ENCODE data around the gene BPHL.
"Not testable (repeated sequence)": the region's sequence is repeated elsewhere in the genome, so short reads cannot be mapped to it uniquely, and the experiment has no call there.

Gene BPHL

DNA sequence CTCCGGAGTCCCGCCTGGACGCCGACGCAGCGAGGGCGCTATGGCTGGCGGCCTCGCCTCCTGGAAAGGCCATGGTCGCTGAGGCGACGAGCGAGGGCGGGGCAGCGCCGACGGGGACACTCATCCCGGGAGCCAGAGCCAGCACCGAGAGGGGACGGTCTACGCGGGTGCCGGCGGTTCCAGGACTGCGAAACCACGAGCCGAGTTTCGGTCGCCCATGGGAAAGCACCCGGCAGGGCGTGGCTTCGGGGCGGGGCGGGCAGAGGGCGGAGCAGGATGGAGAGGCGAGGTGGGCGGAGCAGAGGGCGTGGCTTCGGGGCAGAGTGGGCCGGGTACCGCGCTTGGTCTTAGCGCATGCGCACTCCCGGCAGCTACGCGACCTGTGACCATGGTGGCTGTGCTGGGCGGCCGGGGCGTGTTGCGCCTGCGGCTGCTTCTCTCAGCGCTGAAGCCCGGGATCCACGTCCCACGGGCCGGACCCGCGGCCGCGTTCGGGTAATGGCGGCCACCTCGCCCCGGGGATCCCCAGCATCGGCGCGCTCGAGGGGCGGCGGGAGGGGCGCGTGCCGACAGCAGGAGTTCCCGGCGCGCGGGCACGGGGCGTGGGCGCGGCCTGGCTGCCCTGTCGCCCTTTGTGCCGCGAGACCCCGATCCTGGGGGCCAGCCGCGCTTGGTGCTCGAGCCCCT, at the start of gene BPHL:
TSS of gene BPHL (plus strand) at position 359 of the 687 bp plus-strand sequence. CDS start at position 389, 30 bp downstream.
- peak; percentile 94 for DNase-seq

- no peak for DNase-seq
Observed at GRCh38 chr6:3071568-3071967, 46.9 kb upstream of the BPHL start.

GRCh38 chr6:3072798-3073197, 45.7 kb upstream of the BPHL start:
- DNase-seq = no peak

DNA sequence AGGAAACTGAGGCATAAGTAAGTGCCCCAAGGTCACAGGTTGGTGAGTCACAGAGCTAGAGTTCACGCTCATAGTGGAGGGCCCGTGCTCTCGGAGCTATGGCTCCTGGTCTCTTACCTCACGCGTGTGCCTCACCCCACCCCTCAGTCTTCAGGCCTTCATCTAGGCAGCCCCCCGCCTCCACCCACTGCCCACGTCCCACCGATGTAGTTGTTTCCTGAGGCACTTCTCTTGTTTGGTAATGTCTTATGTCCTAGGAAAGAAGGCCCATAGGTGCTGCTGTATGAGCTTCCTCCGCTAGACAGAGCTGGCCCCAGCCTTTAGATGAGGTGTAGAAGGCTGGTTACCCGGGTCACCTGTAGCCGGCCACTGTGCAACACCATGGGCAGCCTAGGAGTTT, 45.1 kb upstream of the BPHL start:
- DNase-seq = no peak

DNA sequence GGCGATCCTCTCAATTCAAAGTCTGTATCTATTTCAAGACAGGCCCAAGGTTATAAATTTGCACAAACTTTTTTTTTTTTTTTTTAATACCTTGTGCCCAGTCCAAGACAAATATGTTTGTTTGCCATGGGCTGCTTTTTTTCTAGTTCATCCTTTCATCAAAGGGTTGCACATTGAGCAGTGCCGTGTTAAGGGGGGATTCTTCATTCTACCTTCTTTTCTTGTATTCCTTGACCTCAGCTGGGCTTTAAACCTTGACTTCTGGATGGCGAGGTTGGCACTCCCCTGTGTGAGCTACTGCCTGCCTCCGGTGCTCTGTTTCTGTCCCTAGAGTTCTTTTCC, 42.8 kb upstream of the BPHL start:
- DNase-seq = no peak

DNA sequence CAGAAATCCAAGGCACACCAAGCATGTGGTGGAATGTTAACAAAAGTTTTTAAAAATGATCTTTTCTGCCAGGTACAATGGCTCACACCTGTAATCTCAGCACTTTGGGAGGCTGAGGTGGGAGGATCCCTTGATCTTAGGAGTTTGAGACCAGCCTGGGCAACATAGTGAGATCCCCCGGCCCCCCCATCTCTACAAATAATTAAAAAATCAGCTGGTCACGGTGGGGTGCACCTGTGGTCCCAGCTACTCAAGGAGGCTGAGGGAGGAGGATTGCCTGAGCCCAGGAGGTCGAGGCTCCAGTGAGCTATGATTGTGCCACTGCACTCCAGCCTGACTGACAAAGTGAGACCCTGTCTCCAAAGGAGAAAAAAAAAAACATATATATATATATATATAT, 42.2 kb upstream of the BPHL start:
- DNase-seq = no peak

- DNase-seq = no peak
Observed at GRCh38 chr6:3077430-3077829, 41.1 kb upstream of the BPHL start.

- DNase-seq = not testable (repeated sequence)
Observed at GRCh38 chr6:3078952-3079351, 39.6 kb upstream of the BPHL start.

DNA sequence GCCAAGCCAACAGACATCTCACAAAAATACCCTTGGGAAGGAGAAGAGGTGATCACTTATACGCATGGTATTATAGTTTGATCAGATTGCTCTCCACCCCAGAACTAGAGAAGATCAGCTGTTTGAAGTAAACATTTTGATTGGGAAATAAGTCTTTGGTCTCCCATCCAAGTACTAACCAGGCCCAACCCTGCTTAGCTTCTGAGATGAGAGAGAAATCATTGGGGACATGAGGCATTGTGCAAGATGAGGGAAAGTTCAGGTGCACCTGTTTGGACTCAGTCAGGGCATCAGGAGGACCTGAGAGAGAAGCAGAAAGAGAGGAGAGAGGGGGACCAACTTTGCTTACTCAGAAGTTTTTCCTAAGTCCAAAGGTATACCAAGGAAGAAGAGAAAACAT, 38.8 kb upstream of the BPHL start:
- DNase-seq = no peak

DNA sequence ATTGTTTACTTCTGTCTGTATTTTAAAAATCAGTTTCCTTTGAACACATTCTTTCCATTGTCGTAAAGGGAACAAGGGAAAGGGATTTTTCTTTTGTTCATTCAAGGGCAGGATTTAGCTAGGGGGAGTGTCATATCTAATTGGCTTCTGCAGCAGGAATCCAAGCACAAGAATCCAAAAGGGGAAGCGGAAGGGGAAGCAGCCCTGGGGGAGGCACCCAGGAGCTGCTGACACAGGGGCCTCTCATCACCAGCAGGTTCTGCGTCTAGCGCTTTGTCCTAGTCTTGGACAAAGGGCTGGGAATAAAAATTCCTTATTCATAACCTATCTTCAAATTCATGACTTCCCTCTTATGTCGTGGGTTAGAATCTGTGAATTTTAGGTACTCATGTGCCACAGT, 36.6 kb upstream of the BPHL start:
- no peak for DNase-seq

GRCh38 chr6:3085074-3085473, 33.4 kb upstream of the BPHL start:
- no peak for DNase-seq

DNA sequence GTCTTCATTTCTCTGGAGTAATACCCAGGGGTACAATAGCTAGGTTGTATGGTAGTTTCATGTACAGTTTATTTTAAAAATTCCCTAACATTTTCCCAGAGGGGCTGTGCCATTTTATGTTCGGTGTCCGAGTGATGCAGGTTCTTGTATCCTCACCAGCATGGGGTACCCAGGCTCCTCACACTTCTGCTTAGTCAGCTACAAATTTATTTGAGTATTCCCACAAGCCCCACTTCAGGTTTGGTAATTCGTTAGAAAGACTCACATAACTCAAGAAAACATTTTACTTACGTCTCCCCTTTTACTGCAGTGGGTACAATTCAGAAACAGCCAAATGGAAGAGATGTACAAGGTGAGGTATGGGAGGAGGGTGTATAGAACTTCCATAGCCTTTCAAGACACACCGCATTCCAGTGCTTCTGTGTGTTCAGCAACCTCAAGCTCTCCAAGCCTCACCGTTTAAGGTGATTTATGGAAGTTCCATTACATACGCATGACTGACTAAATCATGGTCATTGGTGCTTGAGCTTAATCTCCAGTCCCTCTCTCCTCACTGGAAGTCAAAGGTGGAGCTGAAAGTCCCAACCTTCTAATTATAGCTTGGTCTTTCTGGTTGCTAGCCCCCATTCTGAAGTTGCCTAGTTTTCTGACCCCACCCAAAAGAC, 32.1 kb upstream of the BPHL start:
- no peak for DNase-seq

GRCh38 chr6:3088446-3088845, 30.1 kb upstream of the BPHL start:
- DNase-seq = no peak

GRCh38 chr6:3088968-3089367, 29.5 kb upstream of the BPHL start:
- no peak for DNase-seq

- DNase-seq = no peak
Observed at GRCh38 chr6:3090013-3090412, 28.5 kb upstream of the BPHL start.

DNA sequence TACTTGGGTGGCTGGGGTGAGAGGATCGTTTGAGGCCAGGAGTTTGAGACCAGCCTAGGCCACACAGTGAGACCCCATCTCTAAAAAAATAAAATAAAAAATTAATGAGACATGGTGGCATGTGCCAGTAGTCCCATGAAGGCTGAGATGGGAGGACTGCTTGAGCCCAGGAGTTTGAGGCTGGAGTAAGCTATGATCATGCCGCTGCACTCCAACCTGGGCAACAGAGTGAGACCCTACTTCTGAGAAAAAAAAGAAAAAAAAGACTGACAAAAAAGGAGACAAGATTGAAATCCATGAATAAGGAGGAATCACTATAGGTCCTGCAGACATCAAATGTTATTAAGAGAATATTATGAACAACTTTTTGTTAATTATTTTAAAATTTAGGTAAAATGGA, 23.7 kb upstream of the BPHL start:
- DNase-seq = no peak

- DNase-seq = no peak
Observed at GRCh38 chr6:3102875-3103274, 15.6 kb upstream of the BPHL start.

DNA sequence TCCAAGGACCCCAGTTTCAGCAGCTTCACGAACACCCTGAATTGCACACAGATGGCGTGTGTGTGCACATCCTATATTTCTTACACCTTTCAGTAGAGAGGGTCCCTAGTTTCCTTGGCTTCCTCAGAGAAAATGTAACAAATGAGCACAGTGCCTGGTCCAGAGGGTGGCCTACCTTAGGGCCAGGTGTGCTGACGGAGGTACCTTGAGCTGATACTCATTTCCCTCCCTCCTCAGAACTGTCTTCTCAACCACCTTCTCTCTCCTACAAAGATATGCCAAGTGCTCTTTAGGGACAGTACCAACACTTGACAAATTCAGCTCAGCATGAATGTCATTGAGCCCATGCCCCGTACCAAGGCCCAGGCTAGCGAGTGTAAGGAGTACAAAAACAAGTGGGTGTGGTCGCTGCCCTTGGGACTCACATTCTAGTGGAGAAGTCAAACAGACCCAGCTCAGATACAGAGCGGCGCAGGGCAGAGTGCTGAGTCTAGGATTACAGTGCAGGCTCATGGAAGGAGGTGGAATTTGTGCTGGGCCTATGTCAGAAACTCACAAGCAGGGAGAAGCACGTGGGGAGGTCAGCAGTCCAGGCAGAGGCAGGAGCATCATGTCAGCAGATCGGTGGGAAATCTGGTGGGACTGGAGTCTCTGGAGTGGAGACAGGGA, 9.6 kb upstream of the BPHL start:
- DNase-seq = no peak

GRCh38 chr6:3109761-3110160, 8.8 kb upstream of the BPHL start:
- no peak for DNase-seq

DNA sequence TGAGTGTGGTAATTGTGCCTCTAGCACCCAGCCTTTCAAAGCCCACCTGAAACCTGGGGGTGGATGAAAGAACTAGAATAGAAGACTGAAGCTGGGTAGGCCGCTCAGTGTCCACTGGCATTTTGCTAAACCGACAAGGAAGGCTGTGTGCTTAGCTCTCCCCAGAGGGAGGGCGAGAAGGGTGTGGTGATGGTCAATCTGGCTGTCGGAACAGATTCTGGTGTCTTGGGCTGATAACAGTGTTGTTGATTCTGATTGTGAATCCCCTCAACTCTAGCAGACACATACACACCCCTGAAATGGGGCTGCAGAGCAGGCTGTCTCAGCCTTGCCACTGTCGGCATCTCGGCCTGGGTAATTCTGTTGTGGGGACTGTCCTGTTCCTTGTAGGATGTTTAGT, 4.1 kb upstream of the BPHL start:
- DNase-seq = no peak

DNA sequence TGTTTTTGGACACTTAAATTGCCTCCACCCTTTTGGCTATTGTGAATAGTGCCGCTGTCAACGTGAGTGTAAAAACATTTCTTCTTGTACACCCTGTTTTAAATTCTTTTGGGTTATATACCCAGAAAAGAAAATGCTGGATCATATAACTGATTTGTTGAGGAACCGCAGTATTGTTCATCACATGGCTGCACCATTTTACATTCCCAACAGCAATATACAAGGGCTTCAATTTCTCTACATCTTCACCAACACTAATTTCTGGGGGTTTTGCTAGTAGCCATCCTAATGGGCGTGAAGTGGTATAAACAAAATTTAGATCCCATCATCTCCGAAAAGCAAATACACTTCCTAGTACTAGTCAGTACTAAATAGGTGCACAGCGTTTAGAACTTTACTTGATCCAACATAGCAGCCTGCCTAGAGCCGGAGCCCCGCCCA, 579 bp upstream of the BPHL start:
- no peak for DNase-seq

DNA sequence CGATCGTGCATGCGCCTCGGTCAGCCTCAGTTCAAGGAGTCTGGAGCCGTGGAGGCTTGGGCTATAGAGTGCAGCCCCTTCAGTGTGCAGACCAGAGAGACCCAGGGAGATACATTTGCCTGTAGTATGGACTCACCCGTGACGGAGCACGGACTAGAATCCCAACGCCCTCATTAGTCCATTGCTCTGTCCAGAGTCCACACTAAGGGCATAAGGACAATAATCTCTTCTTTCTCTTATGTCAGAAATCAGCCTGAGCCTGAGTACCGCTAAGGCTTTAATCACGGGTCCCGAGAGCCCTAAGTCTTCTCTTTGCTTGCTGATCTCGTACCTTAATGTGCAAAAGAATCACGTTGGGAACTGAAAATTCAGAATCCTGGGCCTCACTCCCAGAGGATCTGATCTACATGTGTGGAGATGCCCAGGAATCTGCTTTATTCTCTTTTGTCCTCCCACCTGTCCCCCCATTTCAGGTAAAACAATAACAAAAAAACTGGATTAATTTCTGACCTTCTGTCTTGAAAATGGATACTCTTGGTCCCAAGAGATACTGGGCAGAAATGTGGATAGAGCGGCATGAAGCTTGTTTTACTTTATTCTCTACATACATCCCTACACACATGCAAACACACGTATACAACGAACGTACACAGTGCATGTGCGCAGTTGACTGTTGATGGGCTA, 671 bp downstream of the BPHL start:
- DNase-seq = no peak

GRCh38 chr6:3120765-3121089, 2.2 kb downstream of the BPHL start:
- no peak for DNase-seq

- no peak for DNase-seq
Observed at GRCh38 chr6:3122823-3123182, 4.3 kb downstream of the BPHL start.
